ENCODE data around the gene FAM174C.

FAM174C gene

DNA sequence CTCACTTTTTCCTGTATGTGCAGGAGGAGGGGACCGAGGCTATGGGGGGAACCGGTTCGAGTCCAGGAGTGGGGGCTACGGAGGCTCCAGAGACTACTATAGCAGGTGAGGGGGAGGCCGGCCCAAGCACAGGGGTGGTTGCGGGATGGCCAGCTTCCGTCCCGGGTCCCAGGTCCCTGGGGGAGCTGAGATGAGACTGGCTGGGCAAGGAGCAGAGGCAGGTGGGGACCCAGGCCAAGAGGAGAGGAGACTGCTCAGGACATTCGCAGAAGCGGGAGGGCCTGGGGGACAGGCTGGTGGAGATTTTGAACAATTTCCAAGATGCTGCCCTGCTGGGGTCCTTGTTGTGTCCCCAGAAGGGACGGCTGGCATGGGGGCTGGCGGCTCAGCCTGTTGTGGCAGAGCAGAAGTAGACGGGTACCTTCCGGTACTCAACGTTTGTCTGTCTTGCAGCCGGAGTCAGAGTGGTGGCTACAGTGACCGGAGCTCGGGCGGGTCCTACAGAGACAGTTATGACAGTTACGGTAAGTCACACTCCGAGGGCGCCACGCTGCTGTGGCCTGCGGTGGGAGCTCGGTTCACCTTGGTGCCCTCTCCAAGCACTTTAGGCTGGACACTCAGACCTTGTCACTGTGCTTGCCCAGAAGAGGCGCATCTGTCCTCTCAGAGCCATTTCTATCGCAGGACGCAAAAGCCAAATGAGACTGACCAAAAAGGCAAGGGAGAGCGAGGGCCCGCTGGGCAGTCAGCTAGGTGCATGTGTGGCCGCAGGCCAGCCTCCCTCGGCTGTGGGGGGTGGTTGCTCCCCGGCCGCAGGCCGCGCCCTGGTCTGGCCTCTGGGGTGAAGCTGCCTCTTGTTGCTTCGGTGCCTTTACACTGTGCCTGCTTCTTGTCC is 3.6 kb upstream of the FAM174C start:
- H3K27ac ChIP-seq (ENCODE audit: low read depth, low read length): no peak overlapping the region

DNA sequence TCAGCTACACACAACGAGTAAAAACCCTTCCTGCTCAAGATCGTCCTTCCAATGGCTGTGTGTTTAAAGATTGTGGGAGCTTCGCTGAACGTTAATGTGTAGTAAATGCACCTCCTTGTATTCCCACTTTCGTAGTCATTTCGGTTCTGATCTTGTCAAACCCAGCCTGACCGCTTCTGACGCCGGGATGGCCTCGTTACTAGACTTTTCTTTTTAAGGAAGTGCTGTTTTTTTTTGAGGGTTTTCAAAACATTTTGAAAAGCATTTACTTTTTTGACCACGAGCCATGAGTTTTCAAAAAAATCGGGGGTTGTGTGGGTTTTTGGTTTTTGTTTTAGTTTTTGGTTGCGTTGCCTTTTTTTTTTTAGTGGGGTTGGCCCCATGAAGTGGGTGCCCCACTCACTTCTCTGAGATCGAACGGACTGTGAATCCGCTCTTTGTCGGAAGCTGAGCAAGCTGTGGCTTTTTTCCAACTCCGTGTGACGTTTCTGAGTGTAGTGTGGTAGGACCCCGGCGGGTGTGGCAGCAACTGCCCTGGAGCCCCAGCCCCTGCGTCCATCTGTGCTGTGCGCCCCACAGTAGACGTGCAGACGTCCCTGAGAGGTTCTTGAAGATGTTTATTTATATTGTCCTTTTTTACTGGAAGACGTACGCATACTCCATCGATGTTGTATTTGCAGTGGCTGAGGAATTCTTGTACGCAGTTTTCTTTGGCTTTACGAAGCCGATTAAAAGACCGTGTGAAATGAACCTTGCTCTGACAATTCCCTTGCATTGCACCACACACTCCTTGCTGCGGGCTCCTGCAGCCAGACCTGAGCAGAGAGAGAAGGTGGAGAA is 2.7 kb upstream of the FAM174C start:
- H3K79me2 ChIP-seq (ENCODE audit: control insufficient read depth, insufficient read depth, low read length, unreplicated experiment): peaks cover 59% of the 10 kb centered on the region
- H3K27me3 ChIP-seq (ENCODE audit: insufficient read depth, low read length): no peaks in the 10 kb centered on the region
- no peak overlapping the region for H2AFZ ChIP-seq (ENCODE audit: low read length, unreplicated experiment)
- H3K36me3 ChIP-seq (ENCODE audit: insufficient read depth, low read length): peaks cover 29% of the 10 kb centered on the region; the same call in 1 of the 2 replicates
- no peak overlapping the region for H3K4me3 ChIP-seq (ENCODE audit: low read depth, low read length)
- H3K27ac ChIP-seq (ENCODE audit: low read depth, low read length): no peak overlapping the region
- peaks cover 43% of the 10 kb centered on the region for H3K4me1 ChIP-seq (ENCODE audit: control insufficient read depth, insufficient read depth, low read length, unreplicated experiment)

More for the DNA sequence above, 3.6 kb upstream of the FAM174C start:
- Histone ChIP-seq H3K36me3 (ENCODE audit: insufficient read depth, low read length) (peaks cover 29% of the 10 kb centered on the region; the same call in 1 of the 2 replicates), H3K27me3 (ENCODE audit: insufficient read depth, low read length) (no peaks in the 10 kb centered on the region), H3K4me3 (ENCODE audit: low read depth, low read length) (peak overlapping the region; percentile 93; the same call in 1 of the 2 replicates), H2AFZ (ENCODE audit: low read length, unreplicated experiment) (no peak overlapping the region), H3K4me1 (ENCODE audit: control insufficient read depth, insufficient read depth, low read length, unreplicated experiment) (peaks cover 45% of the 10 kb centered on the region), H3K79me2 (ENCODE audit: control insufficient read depth, insufficient read depth, low read length, unreplicated experiment) (peaks cover 57% of the 10 kb centered on the region)

DNA sequence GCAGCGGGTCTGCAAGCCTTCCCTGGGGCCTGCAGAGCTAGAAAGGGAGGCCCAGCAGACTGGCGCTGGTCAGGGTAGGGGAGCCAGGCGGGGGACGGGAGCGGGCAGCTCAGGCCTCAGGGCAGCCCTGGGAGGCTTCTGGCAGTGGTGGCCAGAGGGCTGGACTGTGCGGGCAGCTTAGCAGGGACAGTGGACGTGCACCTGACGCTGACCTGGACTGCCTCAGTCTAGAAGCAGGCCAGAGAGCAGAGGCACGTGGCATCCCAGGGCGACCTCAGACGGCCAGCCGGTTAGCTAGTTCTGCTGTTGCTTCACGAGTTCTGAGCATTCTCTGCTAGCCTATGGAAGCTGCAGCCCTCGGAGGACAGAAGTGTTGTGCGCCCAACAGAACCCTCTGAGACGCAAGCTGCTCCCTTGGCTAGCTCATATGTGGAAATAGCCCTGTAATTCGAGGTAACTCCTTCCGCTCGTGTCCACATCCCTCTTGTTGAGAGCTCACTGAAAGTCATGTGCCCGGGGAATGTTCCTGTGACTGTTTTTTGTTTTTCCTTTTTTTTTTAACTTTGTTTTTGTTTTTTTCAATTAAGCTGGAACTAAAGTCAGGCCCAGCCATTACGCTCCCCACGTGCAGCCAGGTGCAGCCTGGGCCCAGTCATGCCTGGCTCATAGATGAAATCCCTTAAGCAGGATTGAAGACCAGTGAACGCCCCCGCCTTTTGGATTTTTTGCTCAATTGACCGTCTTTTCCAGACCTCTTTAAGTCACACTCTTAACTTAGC is 1.9 kb upstream of the FAM174C start:
- no peak overlapping the region for H2AFZ ChIP-seq (ENCODE audit: low read length, unreplicated experiment)
- H3K4me1 ChIP-seq (ENCODE audit: control insufficient read depth, insufficient read depth, low read length, unreplicated experiment): peaks cover 35% of the 10 kb centered on the region
- H3K79me2 ChIP-seq (ENCODE audit: control insufficient read depth, insufficient read depth, low read length, unreplicated experiment): peaks cover 59% of the 10 kb centered on the region
- no peak overlapping the region for H3K4me3 ChIP-seq (ENCODE audit: low read depth, low read length)
- no peak overlapping the region for H3K27ac ChIP-seq (ENCODE audit: low read depth, low read length)
- peaks cover 29% of the 10 kb centered on the region; the same call in 1 of the 2 replicates for H3K36me3 ChIP-seq (ENCODE audit: insufficient read depth, low read length)
- no peaks in the 10 kb centered on the region for H3K27me3 ChIP-seq (ENCODE audit: insufficient read depth, low read length)

DNA sequence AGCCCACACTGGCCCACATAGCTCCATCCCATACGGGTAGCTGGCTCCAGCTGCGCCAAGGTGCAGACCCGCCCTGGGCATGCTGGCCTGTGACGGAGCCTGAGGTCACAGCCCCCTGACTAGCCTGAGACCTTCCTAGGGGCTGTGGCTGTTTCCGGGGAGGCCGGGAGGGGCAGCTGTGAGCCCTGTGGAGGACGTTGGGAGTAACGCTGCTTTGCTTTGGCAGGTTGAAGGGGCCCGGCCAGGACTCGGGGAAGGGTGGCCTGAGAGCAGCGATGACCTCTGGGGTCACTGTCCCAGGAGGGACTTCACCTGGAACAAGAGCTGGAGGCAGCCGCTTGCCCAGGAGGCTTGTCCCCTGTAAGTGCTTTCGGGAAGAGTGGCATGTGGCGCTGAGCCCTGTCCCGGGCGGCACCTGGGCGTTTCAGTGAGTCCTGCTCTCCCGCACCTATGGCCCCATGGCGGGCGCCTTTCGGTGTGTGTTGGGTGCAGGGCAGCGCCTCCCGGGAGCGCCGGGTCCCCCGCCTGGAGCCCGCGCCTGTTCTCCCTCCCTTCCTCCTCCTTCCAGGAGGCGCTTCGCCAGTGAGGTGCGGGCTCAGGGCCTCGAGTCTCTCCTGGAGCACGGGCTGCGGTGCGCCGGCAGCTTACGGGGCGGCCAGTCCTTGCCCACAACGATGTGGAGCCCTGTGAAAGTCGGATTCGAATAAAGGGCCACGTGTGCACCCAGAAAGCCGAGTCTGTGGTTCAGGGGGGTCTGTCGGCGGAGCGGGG is 1.1 kb upstream of the FAM174C start:
- Histone ChIP-seq H3K27me3 (ENCODE audit: insufficient read depth, low read length) (no peaks in the 10 kb centered on the region), H3K36me3 (ENCODE audit: insufficient read depth, low read length) (peaks cover 29% of the 10 kb centered on the region; the same call in 1 of the 2 replicates), H3K79me2 (ENCODE audit: control insufficient read depth, insufficient read depth, low read length, unreplicated experiment) (peaks cover 59% of the 10 kb centered on the region), H2AFZ (ENCODE audit: low read length, unreplicated experiment) (no peak overlapping the region), H3K4me1 (ENCODE audit: control insufficient read depth, insufficient read depth, low read length, unreplicated experiment) (peaks cover 31% of the 10 kb centered on the region), H3K27ac (ENCODE audit: low read depth, low read length) (peak overlapping the region; percentile 93), H3K4me3 (ENCODE audit: low read depth, low read length) (peak overlapping the region; percentile 89)

DNA sequence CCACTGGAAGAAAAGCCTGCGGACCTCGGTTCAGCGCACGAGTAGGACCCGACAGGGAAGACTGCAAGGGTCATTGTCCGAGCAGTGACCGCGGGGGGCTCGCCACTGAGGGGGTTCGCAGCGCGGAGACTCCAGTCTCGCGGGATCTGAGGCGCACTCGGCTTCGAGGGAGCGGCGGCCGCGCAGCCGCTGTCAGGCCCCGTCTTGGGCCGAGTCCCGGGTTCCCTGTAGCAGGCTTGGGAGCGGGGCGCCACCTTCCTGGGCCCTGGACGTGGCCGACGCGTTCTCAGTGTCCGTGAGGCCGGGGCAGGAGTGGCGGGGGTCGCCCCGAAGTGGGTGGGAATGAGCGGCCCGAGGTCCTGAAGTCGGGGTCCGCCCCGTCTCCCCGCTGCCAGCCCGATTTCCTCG is 474 bp upstream of the FAM174C start:
- peaks cover 31% of the 10 kb centered on the region for H3K4me1 ChIP-seq (ENCODE audit: control insufficient read depth, insufficient read depth, low read length, unreplicated experiment)
- H2AFZ ChIP-seq (ENCODE audit: low read length, unreplicated experiment): no peak overlapping the region
- no peaks in the 10 kb centered on the region for H3K27me3 ChIP-seq (ENCODE audit: insufficient read depth, low read length)
- peak overlapping the region; percentile 93 for H3K27ac ChIP-seq (ENCODE audit: low read depth, low read length)
- peak overlapping the region; percentile 89 for H3K4me3 ChIP-seq (ENCODE audit: low read depth, low read length)
- peaks cover 57% of the 10 kb centered on the region for H3K79me2 ChIP-seq (ENCODE audit: control insufficient read depth, insufficient read depth, low read length, unreplicated experiment)
- H3K36me3 ChIP-seq (ENCODE audit: insufficient read depth, low read length): peaks cover 29% of the 10 kb centered on the region; the same call in 1 of the 2 replicates

DNA sequence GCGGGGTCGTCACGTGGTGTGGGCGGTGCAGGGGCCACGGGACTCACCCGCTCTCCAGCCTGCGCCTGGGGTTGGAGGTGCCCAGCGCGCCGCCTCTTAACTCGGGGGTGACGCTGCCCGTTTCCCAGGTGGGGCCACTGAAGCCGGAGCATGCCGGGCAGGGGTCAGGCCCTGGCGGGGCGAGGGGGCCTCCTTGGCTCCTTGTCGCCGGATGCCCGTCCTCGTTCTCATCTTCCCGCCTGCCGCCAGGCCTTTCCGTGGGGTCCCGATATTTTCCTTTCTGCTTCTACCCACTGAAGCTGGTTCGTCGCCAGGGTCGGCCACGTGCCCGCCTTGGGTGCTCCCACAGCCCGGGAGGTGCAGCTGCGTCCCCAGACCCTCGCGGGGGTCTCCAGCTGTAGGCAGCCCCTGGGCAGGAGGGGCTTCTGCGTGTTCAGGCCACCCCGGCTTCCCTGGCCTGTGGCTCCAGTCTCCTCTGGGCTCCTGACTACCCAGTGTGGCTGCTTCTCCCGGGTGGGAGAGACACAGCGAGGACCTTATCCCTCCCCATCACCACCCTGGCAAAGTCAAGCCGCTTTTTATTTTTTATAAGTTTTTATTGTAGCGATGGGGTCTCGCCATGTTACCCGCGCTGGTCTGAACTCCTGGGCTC is 772 bp downstream of the FAM174C start:
- H3K4me1 ChIP-seq (ENCODE audit: control insufficient read depth, insufficient read depth, low read length, unreplicated experiment): peaks cover 23% of the 10 kb centered on the region
- no peaks in the 10 kb centered on the region for H3K27me3 ChIP-seq (ENCODE audit: insufficient read depth, low read length)
- no peak overlapping the region for H2AFZ ChIP-seq (ENCODE audit: low read length, unreplicated experiment)
- peaks cover 45% of the 10 kb centered on the region for H3K79me2 ChIP-seq (ENCODE audit: control insufficient read depth, insufficient read depth, low read length, unreplicated experiment)
- peak overlapping the region; percentile 93 for H3K27ac ChIP-seq (ENCODE audit: low read depth, low read length)
- H3K36me3 ChIP-seq (ENCODE audit: insufficient read depth, low read length): peaks cover 25% of the 10 kb centered on the region; the same call in 1 of the 2 replicates
- H3K4me3 ChIP-seq (ENCODE audit: low read depth, low read length): peak overlapping the region; percentile 89

DNA sequence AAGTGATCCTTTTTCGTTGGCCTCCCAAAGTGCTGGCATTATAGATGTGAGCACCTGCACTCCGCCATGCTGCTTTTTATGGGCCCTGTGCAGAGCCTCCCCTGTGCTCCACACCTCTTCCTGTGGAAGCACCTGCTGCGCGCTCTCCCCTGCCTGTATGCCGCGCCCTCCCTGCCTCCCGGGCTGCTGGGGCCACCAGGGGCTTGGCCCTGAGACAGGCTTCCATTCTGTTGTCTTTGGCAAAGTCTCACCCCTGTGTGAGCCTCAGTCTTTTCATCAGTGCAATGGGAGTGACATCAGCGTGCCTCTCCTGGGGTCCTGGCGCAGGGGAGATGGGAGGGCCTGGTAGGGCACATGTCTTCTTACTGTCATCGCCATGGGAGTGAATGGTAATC is 1.3 kb downstream of the FAM174C start:
- no peak overlapping the region for H2AFZ ChIP-seq (ENCODE audit: low read length, unreplicated experiment)
- peaks cover 39% of the 10 kb centered on the region for H3K79me2 ChIP-seq (ENCODE audit: control insufficient read depth, insufficient read depth, low read length, unreplicated experiment)
- H3K36me3 ChIP-seq (ENCODE audit: insufficient read depth, low read length): peaks cover 21% of the 10 kb centered on the region; the same call in 1 of the 2 replicates
- H3K4me3 ChIP-seq (ENCODE audit: low read depth, low read length): peak overlapping the region; percentile 89
- H3K27ac ChIP-seq (ENCODE audit: low read depth, low read length): peak overlapping the region; percentile 93; the same call in 1 of the 2 replicates
- H3K4me1 ChIP-seq (ENCODE audit: control insufficient read depth, insufficient read depth, low read length, unreplicated experiment): peaks cover 17% of the 10 kb centered on the region
- no peaks in the 10 kb centered on the region for H3K27me3 ChIP-seq (ENCODE audit: insufficient read depth, low read length)

DNA sequence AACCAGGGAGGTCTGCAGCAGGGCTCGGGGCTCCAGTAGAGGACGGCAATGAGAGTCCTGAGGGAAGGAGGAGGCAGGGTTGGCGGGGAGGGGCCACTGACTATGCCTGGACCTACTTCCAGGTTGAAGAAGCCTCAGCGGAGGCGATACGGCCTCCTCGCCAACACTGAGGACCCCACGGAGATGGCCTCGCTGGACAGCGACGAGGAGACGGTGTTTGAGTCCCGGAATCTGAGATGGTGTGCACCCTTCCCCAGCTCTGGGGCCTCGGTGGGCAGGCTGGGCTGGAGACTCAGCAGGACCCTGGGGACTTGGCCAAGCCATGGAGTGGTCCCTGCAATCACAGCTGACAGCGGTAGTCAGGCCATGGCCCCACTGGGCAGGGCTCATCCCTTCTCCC is 1.7 kb downstream of the FAM174C start:
- Histone ChIP-seq H2AFZ (ENCODE audit: low read length, unreplicated experiment) (no peak overlapping the region), H3K27ac (ENCODE audit: low read depth, low read length) (no peak overlapping the region), H3K4me1 (ENCODE audit: control insufficient read depth, insufficient read depth, low read length, unreplicated experiment) (peaks cover 16% of the 10 kb centered on the region), H3K4me3 (ENCODE audit: low read depth, low read length) (no peak overlapping the region; the same call in 1 of the 2 replicates), H3K36me3 (ENCODE audit: insufficient read depth, low read length) (peaks cover 20% of the 10 kb centered on the region; the same call in 1 of the 2 replicates), H3K79me2 (ENCODE audit: control insufficient read depth, insufficient read depth, low read length, unreplicated experiment) (peaks cover 35% of the 10 kb centered on the region), H3K27me3 (ENCODE audit: insufficient read depth, low read length) (no peaks in the 10 kb centered on the region)

DNA sequence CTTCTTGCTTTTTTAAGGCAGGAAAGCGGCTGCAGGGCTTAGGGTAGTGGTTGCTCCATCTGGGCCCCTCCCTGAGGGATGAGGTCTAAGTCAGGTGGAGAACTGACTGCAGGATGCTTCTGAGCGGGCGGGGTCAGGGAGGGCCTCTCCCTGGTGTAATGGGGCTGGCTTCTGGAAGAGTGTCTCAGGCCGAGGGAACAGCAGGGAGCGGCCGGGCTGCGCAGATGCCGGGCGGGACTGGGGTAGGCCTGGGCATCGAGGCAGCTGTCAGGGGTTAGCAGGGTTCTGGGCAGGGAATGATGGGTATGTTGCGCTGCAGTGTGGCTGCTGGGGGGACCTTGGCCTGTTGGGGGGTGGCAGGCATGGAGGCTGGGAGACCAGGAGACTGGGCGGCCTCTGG is 2.7 kb downstream of the FAM174C start:
- Histone ChIP-seq H3K36me3 (ENCODE audit: insufficient read depth, low read length) (peaks cover 10% of the 10 kb centered on the region; the same call in 1 of the 2 replicates), H3K79me2 (ENCODE audit: control insufficient read depth, insufficient read depth, low read length, unreplicated experiment) (peaks cover 25% of the 10 kb centered on the region), H3K4me1 (ENCODE audit: control insufficient read depth, insufficient read depth, low read length, unreplicated experiment) (peaks cover 16% of the 10 kb centered on the region), H3K27me3 (ENCODE audit: insufficient read depth, low read length) (no peaks in the 10 kb centered on the region), H2AFZ (ENCODE audit: low read length, unreplicated experiment) (no peak overlapping the region), H3K27ac (ENCODE audit: low read depth, low read length) (no peak overlapping the region), H3K4me3 (ENCODE audit: low read depth, low read length) (no peak overlapping the region)
